Measurements from ENCODE around the gene EGFR.

Gene EGFR

GRCh38 chr7:55082228-55082603 is 63.4 kb downstream of the EGFR start:
- Histone ChIP-seq H3K14ac (ENCODE audit: low read length) (no peak overlapping the region), H2BK12ac (ENCODE audit: low read length) (no peak overlapping the region), H2AK5ac (ENCODE audit: low read depth, low read length) (no peak overlapping the region), H3K4ac (ENCODE audit: low read length) (no peak overlapping the region), H3K18ac (ENCODE audit: low read length) (no peak overlapping the region), H3K4me1 (ENCODE audit: control insufficient read depth in 2 of 2, insufficient read depth in 1 of 2, low read depth in 1 of 2, low read length in 2 of 2) (peaks cover 7 to 17% of the 10 kb centered on the region in 2 donors), H4K91ac (ENCODE audit: low read depth, low read length, poor library complexity) (no peak overlapping the region), H3K9ac (ENCODE audit: low read depth, low read length, poor library complexity) (no peak overlapping the region), H2AFZ (ENCODE audit: low read length) (no peak overlapping the region), H2BK15ac (ENCODE audit: low read length) (no peak overlapping the region), H3K79me1 (ENCODE audit: low read depth, low read length) (no peaks in the 10 kb centered on the region), H3K23ac (ENCODE audit: low read depth, low read length, poor library complexity) (no peak overlapping the region), H3K27me3 (ENCODE audit: control insufficient read depth in 3 of 3, insufficient read depth in 3 of 3, low read depth in 1 of 3, low read length in 3 of 3) (no peaks in the 10 kb centered on the region), H3K36me3 (replicated peaks in 1 of 2; ENCODE audit: control insufficient read depth in 2 of 2, insufficient read depth in 2 of 2, low read length in 2 of 2) (no peaks in the 10 kb centered on the region), H3K4me3 (ENCODE audit: low read length in 2 of 2) (no peak overlapping the region), H3K4me2 (ENCODE audit: insufficient read depth, low read length, poor library complexity, severe bottlenecking) (no peak overlapping the region), H3K9me3 (replicated peaks in 1 of 2; ENCODE audit: control insufficient read depth in 2 of 2, insufficient read depth in 1 of 2, low read depth in 1 of 2, low read length in 2 of 2) (peaks cover 0 to 12% of the 10 kb centered on the region in 2 donors), H2BK120ac (ENCODE audit: low read depth, low read length) (no peak overlapping the region), H2BK5ac (ENCODE audit: low read length) (no peak overlapping the region), H4K8ac (ENCODE audit: low read depth, low read length) (no peak overlapping the region), H3K27ac (replicated peaks; ENCODE audit: low read length) (no peak overlapping the region)
- DNase-seq (ENCODE audit: low spot score), result no peak

- Histone ChIP-seq H3K23ac (ENCODE audit: low read depth, low read length, poor library complexity) (no peak overlapping the region), H2BK12ac (ENCODE audit: low read length) (no peak overlapping the region), H3K4me1 (ENCODE audit: control insufficient read depth in 2 of 2, insufficient read depth in 1 of 2, low read depth in 1 of 2, low read length in 2 of 2) (peaks cover 7 to 17% of the 10 kb centered on the region in 2 donors), H3K18ac (ENCODE audit: low read length) (no peak overlapping the region), H3K9me3 (replicated peaks in 1 of 2; ENCODE audit: control insufficient read depth in 2 of 2, insufficient read depth in 1 of 2, low read depth in 1 of 2, low read length in 2 of 2) (peaks cover 0 to 12% of the 10 kb centered on the region in 2 donors), H3K4ac (ENCODE audit: low read length) (no peak overlapping the region), H3K14ac (ENCODE audit: low read length) (no peak overlapping the region), H2AK5ac (ENCODE audit: low read depth, low read length) (no peak overlapping the region), H2AFZ (ENCODE audit: low read length) (no peak overlapping the region), H3K79me1 (ENCODE audit: low read depth, low read length) (no peaks in the 10 kb centered on the region), H4K8ac (ENCODE audit: low read depth, low read length) (no peak overlapping the region), H3K9ac (ENCODE audit: low read depth, low read length, poor library complexity) (no peak overlapping the region), H3K36me3 (replicated peaks in 1 of 2; ENCODE audit: control insufficient read depth in 2 of 2, insufficient read depth in 2 of 2, low read length in 2 of 2) (no peaks in the 10 kb centered on the region), H2BK5ac (ENCODE audit: low read length) (no peak overlapping the region), H3K27ac (replicated peaks; ENCODE audit: low read length) (no peak overlapping the region), H3K27me3 (ENCODE audit: control insufficient read depth in 3 of 3, insufficient read depth in 3 of 3, low read depth in 1 of 3, low read length in 3 of 3) (no peaks in the 10 kb centered on the region), H2BK15ac (ENCODE audit: low read length) (no peak overlapping the region), H2BK120ac (ENCODE audit: low read depth, low read length) (no peak overlapping the region), H4K91ac (ENCODE audit: low read depth, low read length, poor library complexity) (no peak overlapping the region), H3K4me3 (ENCODE audit: low read length in 2 of 2) (no peak overlapping the region), H3K4me2 (ENCODE audit: insufficient read depth, low read length, poor library complexity, severe bottlenecking) (no peak overlapping the region)
- DNase-seq (ENCODE audit: low spot score), result no peak
- no CpG with 5 or more reads among the region's 7 CpGs for WGBS, 2 donors (ENCODE audit: extremely low coverage in 2 of 2, insufficient read length in 2 of 2, insufficient replicate concordance in 1 of 2)
Measured at GRCh38 chr7:55083206-55083605, 64.4 kb downstream of the EGFR start.

GRCh38 chr7:55084307-55084706 is 65.5 kb downstream of the EGFR start:
- no peak overlapping the region for H2BK12ac ChIP-seq (ENCODE audit: low read length)
- no peaks in the 10 kb centered on the region for H3K79me1 ChIP-seq (ENCODE audit: low read depth, low read length)
- no peak overlapping the region for H3K4me3 ChIP-seq (ENCODE audit: low read length in 2 of 2)
- no peak overlapping the region for H3K18ac ChIP-seq (ENCODE audit: low read length)
- no peak for DNase-seq (ENCODE audit: low spot score)
- WGBS, 2 donors (ENCODE audit: extremely low coverage in 2 of 2, insufficient read length in 2 of 2, insufficient replicate concordance in 1 of 2), result no CpG with 5 or more reads among the region's 2 CpGs
- H3K36me3 ChIP-seq (replicated peaks in 1 of 2; ENCODE audit: control insufficient read depth in 2 of 2, insufficient read depth in 2 of 2, low read length in 2 of 2), result no peaks in the 10 kb centered on the region
- H3K4me2 ChIP-seq (ENCODE audit: insufficient read depth, low read length, poor library complexity, severe bottlenecking), result no peak overlapping the region
- H4K8ac ChIP-seq (ENCODE audit: low read depth, low read length), result no peak overlapping the region
- peaks cover 3 to 16% of the 10 kb centered on the region in 2 donors for H3K4me1 ChIP-seq (ENCODE audit: control insufficient read depth in 2 of 2, insufficient read depth in 1 of 2, low read depth in 1 of 2, low read length in 2 of 2)
- H2BK5ac ChIP-seq (ENCODE audit: low read length), result no peak overlapping the region
- no peak overlapping the region for H3K14ac ChIP-seq (ENCODE audit: low read length)
- H2AK5ac ChIP-seq (ENCODE audit: low read depth, low read length), result no peak overlapping the region
- H3K9ac ChIP-seq (ENCODE audit: low read depth, low read length, poor library complexity), result no peak overlapping the region
- H2BK120ac ChIP-seq (ENCODE audit: low read depth, low read length), result no peak overlapping the region
- peaks cover 0 to 12% of the 10 kb centered on the region in 2 donors for H3K9me3 ChIP-seq (replicated peaks in 1 of 2; ENCODE audit: control insufficient read depth in 2 of 2, insufficient read depth in 1 of 2, low read depth in 1 of 2, low read length in 2 of 2)
- no peak overlapping the region for H3K27ac ChIP-seq (replicated peaks; ENCODE audit: low read length)
- H2AFZ ChIP-seq (ENCODE audit: low read length), result no peak overlapping the region
- H3K4ac ChIP-seq (ENCODE audit: low read length), result no peak overlapping the region
- no peak overlapping the region for H2BK15ac ChIP-seq (ENCODE audit: low read length)
- H4K91ac ChIP-seq (ENCODE audit: low read depth, low read length, poor library complexity), result no peak overlapping the region
- no peak overlapping the region for H3K23ac ChIP-seq (ENCODE audit: low read depth, low read length, poor library complexity)
- no peaks in the 10 kb centered on the region for H3K27me3 ChIP-seq (ENCODE audit: control insufficient read depth in 3 of 3, insufficient read depth in 3 of 3, low read depth in 1 of 3, low read length in 3 of 3)

- Histone ChIP-seq H3K4me3 (ENCODE audit: low read length in 2 of 2) (no peak overlapping the region), H3K27me3 (ENCODE audit: control insufficient read depth in 3 of 3, insufficient read depth in 3 of 3, low read depth in 1 of 3, low read length in 3 of 3) (no peaks in the 10 kb centered on the region), H2BK5ac (ENCODE audit: low read length) (no peak overlapping the region), H3K9ac (ENCODE audit: low read depth, low read length, poor library complexity) (no peak overlapping the region), H3K4ac (ENCODE audit: low read length) (no peak overlapping the region), H2BK15ac (ENCODE audit: low read length) (no peak overlapping the region), H4K91ac (ENCODE audit: low read depth, low read length, poor library complexity) (no peak overlapping the region), H3K23ac (ENCODE audit: low read depth, low read length, poor library complexity) (no peak overlapping the region), H2BK12ac (ENCODE audit: low read length) (no peak overlapping the region), H3K18ac (ENCODE audit: low read length) (no peak overlapping the region), H3K4me1 (ENCODE audit: control insufficient read depth in 2 of 2, insufficient read depth in 1 of 2, low read depth in 1 of 2, low read length in 2 of 2) (peaks cover 3 to 21% of the 10 kb centered on the region in 2 donors), H3K36me3 (replicated peaks in 1 of 2; ENCODE audit: control insufficient read depth in 2 of 2, insufficient read depth in 2 of 2, low read length in 2 of 2) (no peaks in the 10 kb centered on the region), H3K4me2 (ENCODE audit: insufficient read depth, low read length, poor library complexity, severe bottlenecking) (no peak overlapping the region), H3K9me3 (replicated peaks in 1 of 2; ENCODE audit: control insufficient read depth in 2 of 2, insufficient read depth in 1 of 2, low read depth in 1 of 2, low read length in 2 of 2) (peaks cover 0 to 12% of the 10 kb centered on the region in 2 donors), H3K14ac (ENCODE audit: low read length) (no peak overlapping the region), H3K79me1 (ENCODE audit: low read depth, low read length) (no peaks in the 10 kb centered on the region), H2BK120ac (ENCODE audit: low read depth, low read length) (no peak overlapping the region), H4K8ac (ENCODE audit: low read depth, low read length) (no peak overlapping the region), H2AK5ac (ENCODE audit: low read depth, low read length) (no peak overlapping the region), H3K27ac (replicated peaks; ENCODE audit: low read length) (no peak overlapping the region), H2AFZ (ENCODE audit: low read length) (no peak overlapping the region)
- no CpG with 5 or more reads among the region's 12 CpGs for WGBS, 2 donors (ENCODE audit: extremely low coverage in 2 of 2, insufficient read length in 2 of 2, insufficient replicate concordance in 1 of 2)
- no peak for DNase-seq (ENCODE audit: low spot score)
Measured at GRCh38 chr7:55085511-55086412, 66.9 kb downstream of the EGFR start.
